SKM-1 (cell line): ENCODE results near the gene ZNF217.
"Not testable (repeated sequence)": the region's sequence is repeated elsewhere in the genome, so short reads cannot be mapped to it uniquely, and the experiment has no call there.

Source experiments
- DNase-seq: peaks from one replicate; lab custom pipeline; 2025; ENCODE audit not compliant: unreplicated experiment; lab: John Stamatoyannopoulos, UW

Gene ZNF217

DNA sequence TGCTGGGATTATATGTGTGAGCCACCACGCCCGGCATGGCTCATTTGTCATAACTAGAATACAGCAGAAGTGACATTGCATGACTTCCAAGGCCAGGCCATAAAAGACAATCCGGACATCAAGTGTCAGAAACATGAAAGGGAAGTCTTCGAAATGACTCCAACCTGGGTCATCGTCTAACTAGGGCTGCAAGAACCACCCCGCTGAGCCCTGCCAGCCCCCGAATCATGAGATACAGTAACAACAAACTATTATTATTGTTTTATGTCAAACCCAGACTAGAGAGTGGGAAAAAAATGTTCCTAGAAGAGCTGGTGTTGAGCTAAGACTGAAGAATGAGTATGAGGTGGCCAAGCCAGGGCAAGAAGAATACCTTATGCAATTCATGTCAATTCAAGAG is 59.6 kb downstream of the ZNF217 start:
- no peak for DNase-seq

DNA sequence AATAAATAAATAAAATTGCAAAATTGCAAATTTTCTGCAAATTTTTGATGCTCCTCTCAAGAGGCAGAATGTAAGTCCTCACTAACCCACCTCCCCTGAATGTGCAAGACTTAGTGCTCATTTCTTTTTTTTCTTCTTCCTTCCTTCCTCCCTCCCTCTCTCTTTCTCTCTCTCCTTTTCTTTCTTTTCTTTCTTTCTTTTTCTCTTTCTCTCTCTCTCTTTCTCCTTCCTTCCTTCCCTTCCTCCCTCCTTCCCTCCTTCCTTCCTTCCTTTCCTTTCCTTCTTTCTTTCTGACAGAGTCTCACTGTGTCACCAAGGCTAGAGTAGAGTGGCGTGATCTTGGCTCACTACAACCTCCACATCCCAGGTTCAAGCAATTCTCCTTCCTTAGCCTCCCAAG is 60.1 kb downstream of the ZNF217 start:
- no peak for DNase-seq

DNA sequence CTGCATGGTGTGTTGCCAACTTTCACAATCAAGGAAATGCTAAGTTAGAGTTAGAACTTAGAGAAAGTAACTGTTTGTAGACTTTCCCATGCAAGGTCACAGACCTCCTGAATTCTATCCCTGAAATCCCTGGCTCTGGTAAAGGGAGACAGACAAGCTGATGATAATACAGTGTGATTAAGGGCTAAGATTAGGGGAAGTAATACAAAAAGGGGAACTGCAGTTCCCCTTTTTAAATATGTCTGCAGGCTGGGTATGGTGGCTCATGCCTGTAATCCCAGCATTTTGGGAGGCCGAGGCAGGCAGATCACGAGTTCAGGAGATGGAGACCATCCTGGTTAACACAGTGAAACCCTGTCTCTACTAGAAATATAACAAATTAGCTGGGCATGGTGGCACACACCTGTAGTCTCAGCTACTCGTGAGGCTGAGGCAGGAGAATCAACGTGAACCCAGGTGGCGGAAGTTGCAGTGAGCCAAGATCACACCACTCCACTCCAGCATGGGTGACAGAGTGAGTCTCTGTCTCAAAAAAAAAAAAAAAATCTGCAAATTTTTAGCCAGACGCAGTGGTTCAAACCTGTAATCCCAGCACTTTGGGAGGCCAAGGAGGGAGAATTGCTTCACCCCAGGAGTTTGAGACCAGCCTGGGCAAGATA is 60.9 kb downstream of the ZNF217 start:
- peak; percentile 63 for DNase-seq

DNA sequence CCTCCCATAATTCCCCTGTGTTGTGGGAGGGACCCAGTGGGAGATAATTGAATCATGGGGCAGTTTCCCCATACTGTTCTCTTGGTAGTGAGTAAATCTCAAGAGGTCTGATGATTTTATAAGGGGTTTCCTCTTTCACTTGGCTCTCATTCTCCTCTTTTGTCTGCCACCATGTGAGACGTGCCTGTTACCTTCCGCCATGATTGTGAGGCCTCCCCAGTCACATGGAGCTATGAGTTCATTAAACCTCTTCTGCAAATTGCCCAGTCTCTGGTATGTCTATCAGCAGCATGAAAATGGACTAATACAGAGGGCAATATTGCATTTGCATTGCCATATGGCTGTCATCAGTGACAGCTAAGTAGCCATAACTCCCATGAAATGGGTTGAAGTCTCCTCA is 63.2 kb downstream of the ZNF217 start:
- no peak for DNase-seq

DNA sequence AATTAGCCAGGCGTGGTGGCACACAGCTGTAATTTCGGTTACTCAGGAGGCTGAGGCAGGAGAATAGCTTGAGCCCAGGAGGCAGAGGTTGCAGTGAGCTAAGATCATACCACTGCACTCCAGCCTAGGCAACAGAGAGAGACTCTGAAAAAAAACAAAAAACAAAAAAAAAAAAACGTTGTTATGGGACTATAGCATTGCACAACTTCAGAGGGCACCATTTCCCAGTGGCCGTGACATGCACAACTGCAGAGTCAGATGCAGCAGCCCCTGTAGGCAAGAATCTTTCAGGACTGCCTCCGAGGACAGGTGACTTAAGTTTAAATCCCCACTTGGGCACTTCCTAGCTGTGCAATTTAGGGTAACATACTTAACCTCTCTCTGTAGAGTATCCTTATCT is 64.0 kb downstream of the ZNF217 start:
- DNase-seq, result no peak

DNA sequence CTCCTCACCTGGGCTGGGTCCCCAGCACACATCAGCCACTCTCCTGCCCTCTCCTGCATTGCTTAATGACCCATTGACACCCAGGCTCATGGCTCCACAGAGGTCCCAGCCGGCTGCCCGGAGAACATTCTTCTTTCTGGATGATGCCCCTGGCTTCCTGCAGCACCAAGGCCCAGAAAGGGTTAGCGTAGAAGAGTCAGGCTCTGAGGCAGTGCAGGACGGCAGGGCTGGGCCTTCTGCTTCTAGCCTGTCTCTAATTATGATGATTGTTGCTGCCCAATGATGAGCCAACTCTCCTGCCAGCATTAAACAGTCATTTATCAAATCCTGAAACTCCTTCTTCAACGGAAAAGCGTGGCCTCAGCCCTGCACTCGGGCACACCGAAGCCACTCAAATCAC is 66.4 kb downstream of the ZNF217 start:
- DNase-seq, result no peak

DNA sequence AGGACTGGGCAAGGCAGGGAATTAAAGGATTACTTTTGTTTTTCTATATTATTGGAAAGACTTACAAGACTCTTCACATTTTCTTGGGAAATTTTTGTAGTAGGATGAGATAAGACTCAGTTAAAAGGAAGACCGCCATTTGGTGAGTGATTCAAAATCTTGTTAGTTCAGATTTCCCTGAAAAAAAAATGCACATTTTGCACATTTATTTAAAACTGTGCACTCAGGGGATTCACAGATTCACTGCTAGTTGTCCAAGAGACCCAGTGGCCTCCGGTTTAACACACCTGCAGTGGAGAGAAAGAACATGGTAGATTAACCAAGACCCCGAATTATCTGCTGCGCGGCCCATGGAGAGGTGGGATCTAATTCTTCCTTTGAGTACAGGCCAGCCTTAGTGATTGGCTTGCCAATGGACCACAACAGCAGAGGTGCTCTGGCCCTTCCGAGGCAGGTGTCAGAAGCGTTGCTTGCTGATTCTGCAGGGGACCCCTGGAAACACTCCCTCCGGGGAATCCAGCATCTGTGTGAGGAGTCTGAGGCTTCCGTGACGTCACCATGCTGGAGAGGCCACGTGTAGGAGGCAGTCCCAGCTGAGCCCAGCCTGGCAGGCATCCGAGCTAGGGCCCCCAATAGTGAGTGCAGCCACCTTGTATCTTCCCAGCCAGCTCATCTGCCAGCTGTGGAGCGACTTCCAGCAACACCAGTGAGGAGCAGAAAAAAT is 68.9 kb downstream of the ZNF217 start:
- no peak for DNase-seq

DNA sequence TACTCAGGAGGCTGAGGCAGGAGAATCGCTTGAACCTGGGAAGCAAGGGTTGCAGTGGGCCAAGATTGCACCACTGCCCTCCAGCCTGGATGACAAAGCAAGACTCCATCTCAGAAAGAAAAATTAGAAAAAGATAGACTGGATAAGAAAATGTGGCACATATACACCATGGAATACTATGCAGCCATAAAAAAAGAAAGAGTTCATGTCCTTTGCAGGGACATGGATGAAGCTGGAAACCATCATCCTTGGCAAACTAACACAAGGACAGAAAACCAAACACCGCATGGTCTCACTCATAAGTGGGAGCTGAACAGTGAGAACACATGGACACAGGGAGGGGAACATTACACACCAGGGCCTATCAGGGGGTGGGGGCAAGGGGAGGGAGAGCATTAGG is 70.0 kb downstream of the ZNF217 start:
- DNase-seq, result not testable (repeated sequence)

DNA sequence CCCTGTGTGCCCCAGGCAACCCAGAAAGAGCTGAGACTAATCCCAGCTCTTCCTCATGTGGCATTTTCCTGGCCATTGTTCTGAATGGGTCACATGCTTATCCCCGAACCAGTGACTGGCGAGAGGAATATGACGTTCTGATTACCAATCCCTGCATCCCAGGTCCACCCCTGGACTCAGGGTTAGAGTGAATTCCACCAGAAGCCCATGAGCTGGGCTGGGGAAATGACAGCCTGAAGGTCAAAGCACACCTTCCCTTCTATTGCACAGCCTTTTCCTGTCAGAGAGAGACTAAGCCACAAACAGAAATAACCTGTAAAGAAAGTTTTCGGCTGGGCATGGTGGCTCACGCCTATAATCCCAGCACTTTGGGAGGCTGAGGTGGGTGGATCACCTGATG is 70.9 kb downstream of the ZNF217 start:
- DNase-seq, result no peak

DNA sequence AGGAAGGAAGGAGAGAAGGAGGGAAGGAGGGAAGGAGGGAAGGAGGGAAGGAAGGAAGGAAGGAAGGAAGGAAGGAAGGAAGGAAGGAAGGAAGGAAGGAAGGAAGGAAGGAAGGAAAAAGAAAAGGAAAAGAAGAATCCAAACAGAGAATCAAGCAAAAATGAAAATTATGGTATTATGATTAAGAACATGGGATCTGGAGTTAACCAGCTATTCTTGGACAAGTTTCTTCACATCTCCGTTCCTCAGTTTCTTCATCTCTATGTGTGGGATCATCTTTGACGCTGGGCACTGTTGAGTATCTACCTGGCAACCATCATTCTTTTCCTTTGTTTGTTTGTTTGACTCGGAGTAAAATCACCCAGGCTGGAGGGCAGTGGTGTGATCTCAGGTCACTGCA is 71.6 kb downstream of the ZNF217 start:
- no peak for DNase-seq

DNA sequence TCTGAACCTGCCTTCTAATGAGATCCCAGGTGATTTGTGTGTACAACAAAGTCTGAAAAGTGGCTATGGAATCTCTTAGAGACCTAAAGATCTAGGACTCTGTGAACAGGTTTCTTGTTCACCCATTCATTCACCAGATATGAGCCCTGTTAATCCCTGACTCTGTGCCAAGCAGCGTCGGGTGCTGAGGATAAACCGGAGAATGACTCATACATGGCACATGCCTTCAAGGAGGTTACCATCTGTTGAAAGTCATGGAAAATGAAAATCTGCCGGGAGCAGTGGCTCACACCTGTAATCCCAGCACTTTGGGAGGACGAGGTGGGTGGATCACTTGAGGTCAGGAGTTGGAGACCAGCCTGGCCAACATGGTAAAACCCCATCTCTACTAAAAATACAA is 72.2 kb downstream of the ZNF217 start:
- not testable (repeated sequence) for DNase-seq

DNA sequence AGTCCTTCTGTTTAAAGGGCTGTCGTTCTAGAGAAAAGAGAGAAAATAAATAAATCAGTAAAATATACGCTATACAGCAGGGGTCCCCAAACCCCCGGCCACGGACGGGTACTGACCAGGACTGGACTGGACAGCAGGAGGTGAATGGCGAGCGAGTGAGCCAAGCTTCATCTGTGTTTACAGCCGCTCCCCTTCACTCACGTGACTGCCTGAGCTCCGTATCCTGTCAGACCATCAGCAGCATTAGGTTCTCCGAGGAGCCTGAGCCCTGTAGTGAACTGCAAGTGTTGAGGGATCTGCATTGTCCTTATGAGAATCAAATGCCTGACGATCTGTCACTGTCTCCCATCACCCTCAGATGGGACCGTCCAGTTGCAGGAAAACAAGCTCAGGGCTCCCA is 76.5 kb downstream of the ZNF217 start:
- DNase-seq, result no peak
